CD4-positive, alpha-beta T cell (primary cell): Measurements from ENCODE around the gene LIN7B. TPM values are rescaled to one million over a fixed set of nuclear protein-coding genes. Genes with fewer than 3 reads are reported as not detected.

ENCODE experiments used
- ATAC-seq: fragments of 200-7000 bp; cut with Tn5 transposase; one replicate; pipeline ENCODE4 v1.10.0; 2022; ENCODE audit warnings: mild to moderate bottlenecking; ENCODE audit not compliant: poor library complexity
- CTCF ChIA-PET: fragments of 350-600 bp; sonication (Branson Sonifier 250); formaldehyde crosslinking; loops from one replicate; lab custom pipeline; 2021; ENCODE audit warnings: antibody characterized with exemption, inconsistent platforms; lab: Charles Lee
- POLR2A ChIA-PET: fragments of 350-600 bp; sonication (Branson Sonifier 250); formaldehyde crosslinking; loops from one replicate; lab custom pipeline; 2021; ENCODE audit warnings: antibody characterized with exemption, inconsistent platforms; lab: Charles Lee
- DNase-seq, 14 experiments: peaks; one replicate each; pipeline ENCODE4 v3.0.0-alpha.2; 2013 to 2020; ENCODE audit warnings: mixed read lengths in 2 of 14
- H3K27ac ChIP-seq, 2 donors: one replicate each; pipeline versions ENCODE4 v1.5.1 to v1.7.0; 2013; ENCODE audit warnings: low read length in 2 of 2, low read depth in 1 of 2, mild to moderate bottlenecking in 1 of 2
- H3K27me3 ChIP-seq, 2 experiments: 1 replicate in 1 of 2; 2 replicates in 1 of 2; pipeline versions ENCODE4 v1.6.1 to v1.7.0; 2013; ENCODE audit warnings: low read length in 2 of 2, control low read depth in 1 of 2, mild to moderate bottlenecking in 1 of 2, moderate library complexity in 1 of 2; ENCODE audit not compliant: insufficient read depth in 2 of 2, control insufficient read depth in 1 of 2
- H3K36me3 ChIP-seq: one replicate; pipeline ENCODE4 v1.6.1; 2013; ENCODE audit warnings: low read length, control low read depth; ENCODE audit not compliant: insufficient read depth
- H3K4me1 ChIP-seq: one replicate; pipeline ENCODE4 v1.6.1; 2013; ENCODE audit warnings: low read length, control low read depth; ENCODE audit not compliant: insufficient read depth
- H3K4me3 ChIP-seq: one replicate; pipeline ENCODE4 v1.5.1; 2013; ENCODE audit warnings: mild to moderate bottlenecking, low read length, moderate library complexity
- H3K9me3 ChIP-seq, 2 experiments: 1 replicate in 1 of 2; 2 replicates in 1 of 2; pipeline versions ENCODE4 v1.6.1 to v1.7.0; 2013; ENCODE audit warnings: low read length in 2 of 2, mild to moderate bottlenecking in 2 of 2, control low read depth in 1 of 2, moderate library complexity in 1 of 2; ENCODE audit not compliant: control insufficient read depth in 1 of 2, insufficient read depth in 1 of 2
- H3K27ac Mint-ChIP-seq: one replicate; pipeline ENCODE4 v1.8.0; 2020; ENCODE audit warnings: mixed read lengths
- H3K27me3 Mint-ChIP-seq: one replicate; pipeline ENCODE4 v1.8.0; 2021; ENCODE audit warnings: mixed read lengths
- H3K36me3 Mint-ChIP-seq: one replicate; pipeline ENCODE4 v1.8.0; 2021; ENCODE audit warnings: low read depth, mixed read lengths
- H3K4me1 Mint-ChIP-seq: one replicate; pipeline ENCODE4 v1.8.0; 2021; ENCODE audit warnings: low read depth, mixed read lengths
- H3K4me3 Mint-ChIP-seq: one replicate; pipeline ENCODE4 v1.8.0; 2020; ENCODE audit warnings: mild to moderate bottlenecking, mixed read lengths
- H3K9me3 Mint-ChIP-seq: one replicate; pipeline ENCODE4 v1.8.0; 2020; ENCODE audit warnings: mixed read lengths
- CTCF ChIP-seq: fragments of 200-600 bp; IDR thresholded peaks from one replicate; pipeline ENCODE4 v1.8.0; 2022; ENCODE audit warnings: antibody characterized with exemption, mild to moderate bottlenecking
- intact Hi-C, 2 experiments: fragments of 100-400 bp; cut with DNase I in 1 of 2; cut with micrococcal nuclease in 1 of 2; formaldehyde crosslinking; loops; one replicate each; pipeline versions ENCODE4 v1.15.1 to v1.9.0; 2023 to 2025; cut with DNase I, micrococcal nuclease
- total RNA-seq, 174 experiments: library from RNA in 2 of 174; stranded (reverse) in 2 of 174; gene quantifications; one replicate each; pipeline ENCODE4 v1.2.3 and lab custom pipeline; 2021 to 2026

The LIN7B gene
- total RNA-seq, 2 experiments from 2014 or later: 6.4 to 6.6 TPM

DNA sequence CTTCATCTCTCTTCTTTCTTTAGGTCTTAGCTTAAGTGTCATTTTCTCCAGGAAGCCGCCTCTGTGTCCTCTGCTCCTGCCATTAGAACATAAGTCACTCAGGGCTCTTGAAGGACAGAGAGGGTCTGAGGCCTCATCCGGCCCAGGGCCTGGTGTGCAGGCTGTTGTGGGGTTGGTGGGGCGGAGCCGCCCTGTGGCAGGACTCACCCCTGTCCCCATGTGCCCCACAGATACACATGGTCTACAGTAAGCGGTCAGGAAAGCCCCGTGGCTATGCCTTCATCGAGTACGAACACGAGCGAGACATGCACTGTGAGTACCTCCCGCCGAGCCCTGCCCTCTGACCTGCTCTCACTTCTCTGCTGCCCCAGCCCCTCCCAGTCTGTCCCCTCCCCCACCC lies 13.0 kb upstream of the LIN7B start:
- no peaks in the 10 kb centered on the region for H3K9me3 ChIP-seq
- no peaks in the 10 kb centered on the region for H3K27me3 Mint-ChIP-seq
- H3K4me1 Mint-ChIP-seq: peaks cover 14% of the 10 kb centered on the region
- TF ChIP-seq CTCF: no peak
- H3K27ac Mint-ChIP-seq: no peak overlapping the region
- peaks cover 80% of the 10 kb centered on the region for H3K36me3 Mint-ChIP-seq
- ChIA-PET POLR2A (no interaction called here), CTCF (interaction anchor here (1.3 kb wide), 1 partner anchor 13 kb away, joined by 5 read pairs; the partner anchor contains the start of gene LIN7B)
- intact Hi-C loops: no loop called here
- no peaks in the 10 kb centered on the region for H3K27me3 ChIP-seq
- no peak for DNase-seq
- H3K4me3 ChIP-seq: no peak overlapping the region
- H3K9me3 Mint-ChIP-seq: no peaks in the 10 kb centered on the region
- no peak for ATAC-seq
- no peak overlapping the region for H3K27ac ChIP-seq
- no peak overlapping the region for H3K4me3 Mint-ChIP-seq
- peaks cover 11% of the 10 kb centered on the region for H3K4me1 ChIP-seq
- peaks cover 84% of the 10 kb centered on the region for H3K36me3 ChIP-seq

DNA sequence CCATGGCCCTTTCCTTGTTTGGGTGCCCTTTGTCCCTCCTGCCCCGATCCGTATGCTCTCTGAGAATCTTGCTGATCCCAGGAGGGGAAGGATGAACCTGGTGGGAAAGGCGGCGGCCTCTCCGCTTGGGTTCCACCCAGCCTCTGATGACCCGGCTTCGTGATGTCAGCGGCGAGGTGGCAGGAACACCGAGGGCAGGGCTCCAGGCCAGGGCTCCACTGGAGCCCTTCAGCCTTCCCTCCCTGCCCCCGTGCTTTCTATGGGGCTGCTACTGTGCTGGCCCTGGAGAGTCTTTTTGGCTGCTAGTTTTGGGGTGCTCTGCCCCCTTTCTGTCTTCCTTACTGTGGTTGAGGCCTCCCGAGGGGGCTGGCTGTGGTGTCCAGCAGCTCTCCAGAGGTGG lies 11.9 kb upstream of the LIN7B start:
- Mint-ChIP-seq H3K27me3 (no peaks in the 10 kb centered on the region), H3K36me3 (peaks cover 80% of the 10 kb centered on the region), H3K9me3 (no peaks in the 10 kb centered on the region), H3K4me1 (peaks cover 14% of the 10 kb centered on the region), H3K4me3 (no peak overlapping the region), H3K27ac (no peak overlapping the region)
- Histone ChIP-seq H3K27ac (no peak overlapping the region), H3K4me1 (peaks cover 14% of the 10 kb centered on the region), H3K27me3 (no peaks in the 10 kb centered on the region), H3K9me3 (no peaks in the 10 kb centered on the region), H3K4me3 (no peak overlapping the region), H3K36me3 (peaks cover 88% of the 10 kb centered on the region)
- ATAC-seq (no peak), DNase-seq (no peak)
- CTCF ChIA-PET: interaction anchor here (1.7 kb wide), 1 partner anchor 12 kb away, joined by 4 read pairs; the partner anchor contains the start of gene LIN7B
- no peak for TF ChIP-seq CTCF
- intact Hi-C loops: no loop called here
- POLR2A ChIA-PET: no interaction called here

DNA sequence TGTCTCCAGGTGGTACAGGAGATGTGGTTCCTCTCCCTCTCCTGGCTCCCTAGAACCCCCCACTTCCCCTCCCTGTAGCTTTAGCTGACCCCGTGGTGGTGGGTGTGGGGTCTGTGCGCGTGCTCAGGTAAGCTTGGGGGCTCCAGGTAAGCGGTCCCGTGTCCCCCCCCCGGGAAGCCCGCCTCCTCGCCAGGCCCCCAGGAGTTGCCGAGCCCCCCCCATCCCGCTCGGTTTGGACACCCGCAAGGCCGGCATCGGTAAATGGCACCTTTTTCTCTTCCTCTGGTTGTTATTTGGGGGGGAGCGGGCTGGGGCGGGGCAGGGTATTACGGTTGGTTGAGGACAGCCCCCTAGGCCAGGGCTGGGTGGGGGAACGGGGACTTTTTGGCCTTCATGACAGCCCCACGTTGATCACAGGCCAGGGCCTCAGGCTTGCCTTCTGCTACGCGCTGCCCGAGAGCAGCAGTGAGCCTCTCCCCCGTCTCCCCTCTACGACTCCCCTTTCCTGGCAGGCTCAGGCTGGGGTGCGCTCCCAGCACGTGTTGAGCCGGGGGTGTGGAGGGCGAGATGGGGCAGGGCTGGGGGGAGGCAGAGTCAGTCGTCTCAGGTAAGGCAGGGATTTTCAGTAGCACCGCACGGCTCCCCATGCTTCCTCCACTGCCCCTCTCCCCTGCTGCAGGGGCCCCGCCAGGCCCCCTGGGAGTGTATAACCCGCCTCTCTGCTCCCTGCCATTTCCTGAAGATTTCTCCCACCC lies 10.7 kb upstream of the LIN7B start:
- no peak for ATAC-seq
- H3K4me3 Mint-ChIP-seq: no peak overlapping the region
- CTCF ChIA-PET: interaction anchor here (1.7 kb wide), 1 partner anchor 11 kb away, joined by 4 read pairs; the partner anchor contains the start of gene LIN7B
- Histone ChIP-seq H3K4me3 (no peak overlapping the region), H3K36me3 (peaks cover 88% of the 10 kb centered on the region), H3K9me3 (no peaks in the 10 kb centered on the region), H3K27ac (no peak overlapping the region), H3K4me1 (peaks cover 3% of the 10 kb centered on the region), H3K27me3 (no peaks in the 10 kb centered on the region)
- no peaks in the 10 kb centered on the region for H3K27me3 Mint-ChIP-seq
- TF ChIP-seq CTCF: no peak
- POLR2A ChIA-PET: no interaction called here
- H3K9me3 Mint-ChIP-seq: no peaks in the 10 kb centered on the region
- H3K27ac Mint-ChIP-seq: no peak overlapping the region
- peaks cover 75% of the 10 kb centered on the region for H3K36me3 Mint-ChIP-seq
- H3K4me1 Mint-ChIP-seq: peaks cover 5% of the 10 kb centered on the region
- no peak for DNase-seq
- intact Hi-C loops: no loop called here
